ENCODE measurements around the gene SEPTIN12.

Gene SEPTIN12

GRCh38 chr16:4800290-4801041, 12.3 kb upstream of the SEPTIN12 start:
- TF ChIP-seq CTCF (IDR thresholded peaks at IDR 0.05; ENCODE audit: borderline replicate concordance, control extremely low read depth, extremely low read depth, insufficient read depth, missing control alignments): no peak
- in situ Hi-C loops (cut with MboI; ENCODE audit: low sequenced_read_pairs, unreplicated experiment): no loop called here
- DNase-seq (ENCODE audit: low spot score): peak; percentile 56

GRCh38 chr16:4799171-4799855, 11.2 kb upstream of the SEPTIN12 start:
- no peak for TF ChIP-seq CTCF (IDR thresholded peaks at IDR 0.05; ENCODE audit: borderline replicate concordance, control extremely low read depth, extremely low read depth, insufficient read depth, missing control alignments)

DNA sequence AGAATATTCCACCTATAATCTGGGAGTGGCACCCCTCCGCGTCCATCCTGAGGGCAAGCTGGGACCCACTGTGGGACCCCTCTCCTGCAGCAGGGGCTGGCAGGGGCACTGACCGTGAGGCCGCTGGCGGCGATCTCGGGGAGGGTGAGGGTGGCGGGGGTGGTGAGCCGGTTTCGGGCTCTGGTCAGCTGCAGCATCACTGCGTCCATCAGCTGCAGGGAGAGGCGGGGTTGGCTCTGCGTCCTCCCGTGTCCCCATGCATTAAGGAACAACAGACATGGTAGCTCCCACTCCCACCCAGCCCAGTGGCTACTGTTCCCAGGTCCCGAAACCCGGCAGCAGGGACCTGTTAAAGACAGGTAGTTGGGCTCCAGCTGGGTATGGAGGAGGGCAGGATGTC, 10.3 kb upstream of the SEPTIN12 start:
- in situ Hi-C loops (cut with MboI; ENCODE audit: low sequenced_read_pairs, unreplicated experiment): no loop called here
- TF ChIP-seq CTCF (IDR thresholded peaks at IDR 0.05; ENCODE audit: borderline replicate concordance, control extremely low read depth, extremely low read depth, insufficient read depth, missing control alignments): no peak

More at GRCh38 chr16:4799171-4799855, 11.2 kb upstream of the SEPTIN12 start:
- in situ Hi-C loops (cut with MboI; ENCODE audit: low sequenced_read_pairs, unreplicated experiment): no loop called here
- DNase-seq (ENCODE audit: low spot score): no peak

DNA sequence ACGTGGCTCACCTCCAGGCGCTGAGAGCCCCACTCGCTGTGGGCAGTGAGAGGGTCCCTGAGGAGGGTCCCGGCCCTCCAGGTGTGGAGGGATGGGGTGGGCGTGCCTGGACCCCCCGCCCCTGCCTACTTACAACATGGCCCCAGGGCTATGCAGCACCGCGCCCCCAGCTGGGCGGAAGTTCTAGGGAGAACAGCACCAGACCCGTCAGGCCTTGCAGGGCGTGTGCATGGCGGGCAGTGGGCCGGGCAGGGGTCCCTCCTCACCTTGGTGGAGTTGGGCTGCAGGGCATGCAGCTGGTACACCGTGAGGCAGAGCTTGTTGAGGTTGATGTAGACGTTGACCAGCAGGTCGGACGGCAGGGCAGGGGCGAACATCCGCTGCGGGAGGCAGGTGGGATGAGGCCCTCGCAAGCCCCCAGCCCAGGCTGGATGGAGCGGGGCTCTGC, 9.7 kb upstream of the SEPTIN12 start:
- DNase-seq (ENCODE audit: low spot score): no peak
- TF ChIP-seq CTCF (IDR thresholded peaks at IDR 0.05; ENCODE audit: borderline replicate concordance, control extremely low read depth, extremely low read depth, insufficient read depth, missing control alignments): no peak
- in situ Hi-C loops (cut with MboI; ENCODE audit: low sequenced_read_pairs, unreplicated experiment): no loop called here

More for the DNA sequence above, 10.3 kb upstream of the SEPTIN12 start:
- no peak for DNase-seq (ENCODE audit: low spot score)

GRCh38 chr16:4796982-4797804, 9.0 kb upstream of the SEPTIN12 start:
- in situ Hi-C loops (cut with MboI; ENCODE audit: low sequenced_read_pairs, unreplicated experiment): no loop called here
- TF ChIP-seq CTCF (IDR thresholded peaks at IDR 0.05; ENCODE audit: borderline replicate concordance, control extremely low read depth, extremely low read depth, insufficient read depth, missing control alignments): no peak
- no peak for DNase-seq (ENCODE audit: low spot score)

DNA sequence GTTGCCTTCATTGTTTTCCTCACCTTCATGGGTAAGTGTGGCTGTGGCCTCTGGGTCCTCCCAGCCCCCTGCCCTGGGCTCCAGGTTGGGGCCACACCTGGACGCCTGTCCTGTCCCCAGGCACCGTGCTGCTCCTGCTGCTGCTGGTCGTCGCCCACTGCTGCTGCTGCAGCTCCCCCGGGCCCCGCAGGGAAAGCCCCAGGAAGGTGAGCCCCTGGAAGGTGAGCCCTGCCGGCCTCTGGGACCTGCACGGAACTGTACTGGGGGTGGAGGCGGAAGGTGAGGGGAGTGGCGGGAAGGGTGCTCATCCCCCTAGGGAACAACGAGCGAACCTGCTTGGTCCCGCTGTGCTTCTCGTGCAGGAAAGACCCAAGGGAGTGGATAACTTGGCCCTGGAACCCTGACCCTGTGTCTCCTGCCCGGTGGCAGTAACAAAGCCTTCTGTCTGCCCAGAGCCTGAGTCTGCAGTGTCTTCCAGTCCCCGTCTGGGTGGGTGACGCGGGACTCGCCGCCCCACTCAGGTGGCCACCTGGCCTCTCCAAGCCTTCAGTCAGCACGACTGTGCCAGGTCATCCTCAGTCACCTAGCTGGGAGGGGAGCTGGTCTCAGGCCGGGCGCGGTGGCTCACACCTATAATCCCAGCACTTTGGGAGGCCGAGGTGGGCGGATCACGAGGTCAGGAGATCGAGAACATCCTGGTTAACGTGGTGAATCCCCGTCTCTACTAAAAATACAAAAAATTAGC, 7.9 kb upstream of the SEPTIN12 start:
- TF ChIP-seq CTCF (IDR thresholded peaks at IDR 0.05; ENCODE audit: borderline replicate concordance, control extremely low read depth, extremely low read depth, insufficient read depth, missing control alignments): no peak
- in situ Hi-C loops (cut with MboI; ENCODE audit: low sequenced_read_pairs, unreplicated experiment): no loop called here

More for the DNA sequence above, 7.9 kb upstream of the SEPTIN12 start:
- DNase-seq (ENCODE audit: low spot score): no peak
